Gastroesophageal sphincter (tissue), 4 donors: ENCODE data around the gene IL17RD. TPM values are rescaled to one million over a fixed set of nuclear protein-coding genes. Genes with fewer than 3 reads are reported as not detected.

Source experiments
- ATAC-seq: fragments of 150-250 bp; one replicate; pipeline ENCODE4 v1.9.1; 2016; ENCODE audit warnings: mild to moderate bottlenecking, moderate library complexity
- H3K27ac ChIP-seq, 4 donors: fragments of 200-600 bp; sonication (generic) in 3 of 4; 1 replicate in 3 of 4; 2 replicates in 1 of 4; pipeline ENCODE4 v1.5.1; 2016 to 2019
- H3K27me3 ChIP-seq: fragments of 200-600 bp; sonication (generic); one replicate; pipeline ENCODE4 v1.5.1; 2019
- H3K36me3 ChIP-seq, 2 donors: fragments of 200-600 bp; sonication (generic); one replicate each; pipeline ENCODE4 v1.5.1; 2019; ENCODE audit warnings: control low read depth in 1 of 2
- H3K4me1 ChIP-seq, 3 donors: fragments of 200-600 bp; sonication (generic); 1 replicate in 2 of 3; 2 replicates in 1 of 3; pipeline ENCODE4 v1.5.1; 2016 to 2019; ENCODE audit warnings: control low read depth in 2 of 3
- H3K4me3 ChIP-seq, 2 donors: fragments of 200-600 bp; sonication (generic); one replicate each; pipeline ENCODE4 v1.5.1; 2019; ENCODE audit warnings: mild to moderate bottlenecking in 1 of 2, moderate library complexity in 1 of 2
- H3K9me3 ChIP-seq, 3 donors: fragments of 200-600 bp; sonication (generic); one replicate each; pipeline ENCODE4 v1.5.1; 2017 to 2019; ENCODE audit warnings: control low read depth in 2 of 3
- CTCF ChIP-seq, 4 experiments: fragments of 200-600 bp in 2 of 4; fragments of 450-650 bp in 2 of 4; sonication (generic) in 1 of 4; IDR thresholded peaks; one replicate each; pipeline ENCODE4 v1.5.1; 2017 to 2019; ENCODE audit warnings: antibody characterized with exemption in 4 of 4, mild to moderate bottlenecking in 2 of 4, moderate library complexity in 2 of 4
- EP300 ChIP-seq: sonication (generic); formaldehyde crosslinking; IDR thresholded peaks from one replicate; pipeline ENCODE4 v1.6.1; 2017; ENCODE audit warnings: antibody characterized with exemption, mild to moderate bottlenecking
- POLR2A ChIP-seq, 2 donors: fragments of 450-650 bp; IDR thresholded peaks; one replicate each; pipeline ENCODE4 v1.6.1; 2017; ENCODE audit warnings: antibody characterized with exemption in 2 of 2, mild to moderate bottlenecking in 2 of 2, moderate library complexity in 1 of 2
- POLR2AphosphoS5 ChIP-seq: sonication (generic); formaldehyde crosslinking; IDR thresholded peaks from one replicate; pipeline ENCODE4 v1.6.1; 2017; ENCODE audit warnings: antibody characterized with exemption
- WGBS, 2 donors: methylation state at CpG; one replicate each; pipeline ENCODE4 v1.1.5; 2018; ENCODE audit warnings: low coverage in 1 of 2; 5-methylcytosine and 5-hydroxymethylcytosine counted together
- total RNA-seq, 4 donors: library from RNA; depleted of rRNA; stranded (reverse); fragments of >200 nt; gene quantifications; one replicate each; pipeline ENCODE4 v1.1.0, GENCODE V29; 2016

Gene IL17RD
- total RNA-seq, 4 donors from 2014 or later: 4.5 to 15.9 (median 8.7) TPM

GRCh38 chr3:57192028-57192427 lies 26.9 kb upstream of the IL17RD start:
- H3K27ac ChIP-seq: no peak overlapping the region
- H3K9me3 ChIP-seq: no peaks in the 10 kb centered on the region
- H3K36me3 ChIP-seq: no peaks in the 10 kb centered on the region
- ATAC-seq: no peak
- peaks cover 9% of the 10 kb centered on the region for H3K27me3 ChIP-seq
- H3K4me3 ChIP-seq: no peak overlapping the region
- 82 to 100% methylated on average over 2 to 3 of the region's 3 CpGs for WGBS, 2 donors
- no peak for TF ChIP-seq POLR2AphosphoS5
- no peak for TF ChIP-seq CTCF (IDR thresholded peaks at IDR 0.05)
- no peak for TF ChIP-seq EP300
- TF ChIP-seq POLR2A (IDR thresholded peaks at IDR 0.05): no peak
- no peaks in the 10 kb centered on the region for H3K4me1 ChIP-seq

- WGBS, 2 donors: 43% methylated on average over 2 to 6 of the region's 6 CpGs
Observed at GRCh38 chr3:57184526-57184925, 19.4 kb upstream of the IL17RD start.

GRCh38 chr3:57179580-57180410 lies 14.6 kb upstream of the IL17RD start:
- ATAC-seq: no peak

More at GRCh38 chr3:57184526-57184925, 19.4 kb upstream of the IL17RD start:
- TF ChIP-seq CTCF (IDR thresholded peaks at IDR 0.05): no peak
- no peak for TF ChIP-seq POLR2AphosphoS5
- TF ChIP-seq POLR2A (IDR thresholded peaks at IDR 0.05): no peak
- no peak for TF ChIP-seq EP300
- no peak overlapping the region for H3K27ac ChIP-seq
- peaks cover 8% of the 10 kb centered on the region for H3K27me3 ChIP-seq
- no peaks in the 10 kb centered on the region for H3K4me1 ChIP-seq
- H3K9me3 ChIP-seq: no peaks in the 10 kb centered on the region
- no peaks in the 10 kb centered on the region for H3K36me3 ChIP-seq
- no peak overlapping the region for H3K4me3 ChIP-seq
- ATAC-seq: no peak

GRCh38 chr3:57176045-57176444 lies 10.9 kb upstream of the IL17RD start:
- no peak overlapping the region for H3K27ac ChIP-seq
- no peak for ATAC-seq
- no peak overlapping the region for H3K4me3 ChIP-seq
- no peaks in the 10 kb centered on the region for H3K4me1 ChIP-seq
- TF ChIP-seq POLR2AphosphoS5 (no peak), EP300 (no peak), CTCF (IDR thresholded peaks at IDR 0.05) (no peak), POLR2A (IDR thresholded peaks at IDR 0.05) (no peak)
- 50% methylated on average over 1 of the region's 1 CpG for WGBS, 2 donors
- no peaks in the 10 kb centered on the region for H3K9me3 ChIP-seq
- no peaks in the 10 kb centered on the region for H3K36me3 ChIP-seq
- H3K27me3 ChIP-seq: no peaks in the 10 kb centered on the region

More at GRCh38 chr3:57179580-57180410, 14.6 kb upstream of the IL17RD start:
- Histone ChIP-seq H3K36me3 (no peaks in the 10 kb centered on the region), H3K4me1 (no peaks in the 10 kb centered on the region), H3K27me3 (peaks cover 8% of the 10 kb centered on the region), H3K9me3 (no peaks in the 10 kb centered on the region), H3K4me3 (no peak overlapping the region), H3K27ac (no peak overlapping the region)
- 76 to 79% methylated on average over 3 to 5 of the region's 5 CpGs for WGBS, 2 donors
- TF ChIP-seq POLR2AphosphoS5 (no peak), POLR2A (IDR thresholded peaks at IDR 0.05) (no peak), EP300 (no peak), CTCF (IDR thresholded peaks at IDR 0.05) (peak in 1 of 4 experiments; percentile 5)

- Histone ChIP-seq H3K9me3 (no peaks in the 10 kb centered on the region), H3K27ac (no peak overlapping the region), H3K36me3 (no peaks in the 10 kb centered on the region), H3K27me3 (peaks cover 13% of the 10 kb centered on the region), H3K4me1 (peaks cover 0 to 11% (median 0%) of the 10 kb centered on the region in 3 donors), H3K4me3 (no peak overlapping the region)
- ATAC-seq: no peak
- 57 to 78% methylated on average over 1 to 2 of the region's 2 CpGs for WGBS, 2 donors
- TF ChIP-seq EP300 (no peak), POLR2A (IDR thresholded peaks at IDR 0.05) (no peak), CTCF (IDR thresholded peaks at IDR 0.05) (no peak), POLR2AphosphoS5 (no peak)
Observed at GRCh38 chr3:57173687-57174086, 8.5 kb upstream of the IL17RD start.
